GM12801 (cell line): ENCODE data around the gene NOTCH2.

Experiments used
- CTCF ChIP-seq: IDR thresholded peaks from one replicate; pipeline ENCODE4 v1.5.1; 2011; ENCODE audit warnings: control low read depth; ENCODE audit not compliant: insufficient read length; ENCODE audit errors: extremely low read depth

Gene NOTCH2

GRCh38 chr1:119884711-119885110, 184.8 kb downstream of the NOTCH2 start:
- TF ChIP-seq CTCF, result no peak

- no peak for TF ChIP-seq CTCF
Measured at GRCh38 chr1:119883826-119884225, 185.6 kb downstream of the NOTCH2 start.

GRCh38 chr1:119882132-119883049, 187.1 kb downstream of the NOTCH2 start:
- TF ChIP-seq CTCF, result no peak

GRCh38 chr1:119879510-119880434, 189.7 kb downstream of the NOTCH2 start:
- TF ChIP-seq CTCF, result no peak

- TF ChIP-seq CTCF, result no peak
Measured at GRCh38 chr1:119878171-119878570, 191.3 kb downstream of the NOTCH2 start.

- TF ChIP-seq CTCF, result no peak
Measured at GRCh38 chr1:119874186-119874585, 195.3 kb downstream of the NOTCH2 start.
